22Rv1 (cell line): Measurements from ENCODE around the gene ABCD2.

Source experiments
- ZFX ChIP-seq: fragments of 450-650 bp; IDR thresholded peaks from 2 replicates; pipeline ENCODE4 v1.6.1; 2017; ENCODE audit warnings: antibody characterized with exemption, borderline replicate concordance
- TF ChIP-seq, protein P1 (sequence below): fragments of 450-650 bp; IDR thresholded peaks from 2 replicates; pipeline ENCODE4 v1.5.1; 2017; ENCODE audit warnings: mild to moderate bottlenecking

GRCh38 chr12:39581592-39581991 lies 38.0 kb downstream of the ABCD2 start:
- TF ChIP-seq, protein P1, sequence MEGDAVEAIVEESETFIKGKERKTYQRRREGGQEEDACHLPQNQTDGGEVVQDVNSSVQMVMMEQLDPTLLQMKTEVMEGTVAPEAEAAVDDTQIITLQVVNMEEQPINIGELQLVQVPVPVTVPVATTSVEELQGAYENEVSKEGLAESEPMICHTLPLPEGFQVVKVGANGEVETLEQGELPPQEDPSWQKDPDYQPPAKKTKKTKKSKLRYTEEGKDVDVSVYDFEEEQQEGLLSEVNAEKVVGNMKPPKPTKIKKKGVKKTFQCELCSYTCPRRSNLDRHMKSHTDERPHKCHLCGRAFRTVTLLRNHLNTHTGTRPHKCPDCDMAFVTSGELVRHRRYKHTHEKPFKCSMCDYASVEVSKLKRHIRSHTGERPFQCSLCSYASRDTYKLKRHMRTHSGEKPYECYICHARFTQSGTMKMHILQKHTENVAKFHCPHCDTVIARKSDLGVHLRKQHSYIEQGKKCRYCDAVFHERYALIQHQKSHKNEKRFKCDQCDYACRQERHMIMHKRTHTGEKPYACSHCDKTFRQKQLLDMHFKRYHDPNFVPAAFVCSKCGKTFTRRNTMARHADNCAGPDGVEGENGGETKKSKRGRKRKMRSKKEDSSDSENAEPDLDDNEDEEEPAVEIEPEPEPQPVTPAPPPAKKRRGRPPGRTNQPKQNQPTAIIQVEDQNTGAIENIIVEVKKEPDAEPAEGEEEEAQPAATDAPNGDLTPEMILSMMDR: no peak
- no peak for TF ChIP-seq ZFX
